ENCODE measurements around the gene CYP2R1. TPM values are rescaled to one million over a fixed set of nuclear protein-coding genes. Genes with fewer than 3 reads are reported as not detected.

The CYP2R1 gene
- total and polyA plus RNA-seq, 10 of the 15 experiments (the other 5 are each of a cell fraction or from before 2014, with no cell fraction given): 0.52 to 10.3 (median 6.3) TPM

DNA sequence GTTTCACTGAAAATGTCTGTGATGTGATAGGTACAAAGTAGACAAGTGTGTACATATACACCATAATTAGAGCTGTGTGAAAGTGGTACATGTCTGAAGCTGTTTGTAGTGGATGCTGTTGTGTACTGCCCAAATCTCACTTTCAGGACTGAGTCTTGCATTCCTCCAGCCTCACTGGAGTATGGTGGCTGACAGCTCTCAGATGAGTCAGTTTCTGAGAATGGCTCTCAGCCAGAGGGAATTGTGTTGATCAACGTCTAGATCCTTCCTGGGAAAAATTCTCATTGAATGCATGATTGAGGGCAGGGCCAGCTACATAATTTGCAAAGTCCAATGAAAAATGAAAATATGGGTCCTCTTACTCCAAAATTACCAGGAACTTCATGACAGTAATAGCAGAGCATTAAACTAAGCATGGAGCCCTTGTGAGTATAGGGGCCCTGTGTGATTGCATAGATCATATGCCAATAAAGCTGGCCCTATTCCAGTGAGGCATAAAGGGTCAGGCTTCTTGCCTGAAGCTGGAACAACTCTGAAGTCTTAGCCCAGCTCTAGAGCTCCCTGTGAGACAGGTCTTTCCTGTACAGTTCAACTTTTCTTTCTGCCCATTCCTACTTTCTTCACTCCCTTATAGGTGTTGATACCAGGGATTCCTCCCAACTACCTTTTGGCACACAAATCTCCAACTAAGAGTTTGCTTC, 10.8 kb upstream of the CYP2R1 start:
- Histone ChIP-seq H3K27ac (ENCODE audit: control insufficient read depth, insufficient read depth) (no peak overlapping the region), H3K36me3 (ENCODE audit: control insufficient read depth in 2 of 2, insufficient read depth in 2 of 2, low read length in 1 of 2) (no peaks in the 10 kb centered on the region), H3K27me3 (replicated peaks in 1 of 2; ENCODE audit: control insufficient read depth in 2 of 2, insufficient read depth in 2 of 2, low read length in 1 of 2) (no peaks in the 10 kb centered on the region), H4K20me1 (ENCODE audit: control insufficient read depth, insufficient read depth) (no peaks in the 10 kb centered on the region), H3K9ac (ENCODE audit: control insufficient read depth, insufficient read depth, low read length) (no peak overlapping the region), H3K4me1 (ENCODE audit: control insufficient read depth, insufficient read depth, low read length) (peaks cover 10% of the 10 kb centered on the region), H3K4me3 (no peak overlapping the region), H2AFZ (ENCODE audit: control insufficient read depth, low read depth, low read length) (no peak overlapping the region), H3K4me2 (ENCODE audit: control insufficient read depth, insufficient read depth) (no peak overlapping the region), H3K9me3 (replicated peaks; ENCODE audit: control insufficient read depth, insufficient read depth, low read length) (no peaks in the 10 kb centered on the region), H3K79me2 (ENCODE audit: control insufficient read depth, insufficient read depth, low read length) (no peaks in the 10 kb centered on the region)
- no TSS peak for BruUV-seq (replicated peaks)
- ChIA-PET CTCF (interaction anchor here (0.9 to 1.5 kb wide), 2 partner anchors 104 to 368 kb away, joined by 3 to 4 read pairs; no protein-coding TSS in a partner anchor), SMC1A (ENCODE audit: uncharacterized antibody, unreplicated experiment) (interaction anchor here (1.5 kb wide), 1 partner anchor 10 kb away, joined by 5 read pairs; no protein-coding TSS in a partner anchor), POLR2A (no interaction called here), RAD21 (ENCODE audit: unreplicated experiment) (no interaction called here)
- 85% methylated on average over 1 of the region's 1 CpG for whole genome bisulfite sequencing (ENCODE audit: insufficient coverage, insufficient replicate concordance, low lambda C conversion rate, missing lambda C conversion rate)
- intact Hi-C loops (cut with micrococcal nuclease; ENCODE audit: unreplicated experiment): no loop called here
- ATAC-seq: no peak
- no peak for DNase-seq (ENCODE audit: low read depth, low spot score)
- TF ChIP-seq JUNB (IDR thresholded peaks at IDR 0.05): no peak
- TF ChIP-seq TBL1XR1 (IDR thresholded peaks at IDR 0.05; ENCODE audit: low read depth, low read length): no peak
- TF ChIP-seq SP1 (IDR thresholded peaks at IDR 0.05; ENCODE audit: low read depth, low read length): no peak
- TF ChIP-seq, protein P1, sequence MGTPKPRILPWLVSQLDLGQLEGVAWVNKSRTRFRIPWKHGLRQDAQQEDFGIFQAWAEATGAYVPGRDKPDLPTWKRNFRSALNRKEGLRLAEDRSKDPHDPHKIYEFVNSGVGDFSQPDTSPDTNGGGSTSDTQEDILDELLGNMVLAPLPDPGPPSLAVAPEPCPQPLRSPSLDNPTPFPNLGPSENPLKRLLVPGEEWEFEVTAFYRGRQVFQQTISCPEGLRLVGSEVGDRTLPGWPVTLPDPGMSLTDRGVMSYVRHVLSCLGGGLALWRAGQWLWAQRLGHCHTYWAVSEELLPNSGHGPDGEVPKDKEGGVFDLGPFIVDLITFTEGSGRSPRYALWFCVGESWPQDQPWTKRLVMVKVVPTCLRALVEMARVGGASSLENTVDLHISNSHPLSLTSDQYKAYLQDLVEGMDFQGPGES (IDR thresholded peaks at IDR 0.05): no peak
- TF ChIP-seq IKZF2 (IDR thresholded peaks at IDR 0.05): no peak
- TF ChIP-seq HDAC2 (IDR thresholded peaks at IDR 0.05): no peak
- no peak for TF ChIP-seq MLLT1 (IDR thresholded peaks at IDR 0.05)
- TF ChIP-seq HDAC6 (IDR thresholded peaks at IDR 0.05; ENCODE audit: unreplicated experiment): no peak
- no peak for TF ChIP-seq SMAD5 (IDR thresholded peaks at IDR 0.05; ENCODE audit: low read depth)
- no peak for TF ChIP-seq DPF2 (IDR thresholded peaks at IDR 0.05)
- TF ChIP-seq CHD1 (IDR thresholded peaks at IDR 0.05; ENCODE audit: low read depth, low read length): no peak
- no peak for TF ChIP-seq RBBP5 (conservative IDR thresholded peaks at IDR 0.05)
- no peak for TF ChIP-seq ELK1 (IDR thresholded peaks at IDR 0.05; ENCODE audit: low read depth, low read length)
- in situ Hi-C loops (cut with MboI): no loop called here
- FAIRE-seq: no peak

All from GM12878 (cell line).